Psoas muscle (tissue), 8 donors: Measurements from ENCODE around the gene ROBO3. TPM values are rescaled to one million over a fixed set of nuclear protein-coding genes. Genes with fewer than 3 reads are reported as not detected.

Experiments
- ATAC-seq, 4 donors: fragments of 200-7000 bp; cut with Tn5 transposase; one replicate each; pipeline ENCODE4 v1.9.1; 2020; ENCODE audit warnings: moderate library complexity in 3 of 4, mild to moderate bottlenecking in 2 of 4
- DNase-seq, 2 donors: peaks; one replicate each; pipeline ENCODE4 v3.0.0-alpha.2; 2020
- H3K27ac ChIP-seq: fragments of 200-600 bp; one replicate; pipeline ENCODE4 v1.8.0; 2022
- H3K27me3 ChIP-seq, 3 donors: fragments of 200-600 bp in 1 of 3; one replicate each; pipeline versions ENCODE4 v1.6.1 to v1.8.0; 2013 to 2022; ENCODE audit warnings: low read length in 2 of 3, mild to moderate bottlenecking in 2 of 3, moderate library complexity in 1 of 3; ENCODE audit not compliant: insufficient read depth in 3 of 3
- H3K36me3 ChIP-seq, 2 donors: fragments of 200-600 bp in 1 of 2; one replicate each; pipeline versions ENCODE4 v1.6.1 to v1.8.0; 2013 to 2022; ENCODE audit warnings: low read depth in 1 of 2, mild to moderate bottlenecking in 1 of 2, moderate library complexity in 1 of 2; ENCODE audit not compliant: insufficient read depth in 1 of 2
- H3K4me1 ChIP-seq: fragments of 200-600 bp; one replicate; pipeline ENCODE4 v1.8.0; 2022
- H3K4me3 ChIP-seq: fragments of 200-600 bp; one replicate; pipeline ENCODE4 v1.8.0; 2022; ENCODE audit warnings: mild to moderate bottlenecking
- H3K9me3 ChIP-seq: fragments of 200-600 bp; one replicate; pipeline ENCODE4 v1.8.0; 2022
- CTCF ChIP-seq: fragments of 200-600 bp; IDR thresholded peaks from one replicate; pipeline ENCODE4 v1.8.0; 2022; ENCODE audit warnings: antibody characterized with exemption
- WGBS, 3 donors: extraction: QIAGEN DNeasy Blood & Tissue Kit; methylation state at CpG; one replicate each; pipeline versions ENCODE4 v1.1.6 to v1.1.7; 2013; 5-methylcytosine and 5-hydroxymethylcytosine counted together
- intact Hi-C, 2 donors: fragments of 100-400 bp; cut with DNase I; formaldehyde crosslinking; loops; one replicate each; pipeline versions ENCODE4 v1.11.0 to v1.14.2; 2022
- polyA plus RNA-seq, 3 donors: library from polyadenylated mRNA; stranded (reverse); fragments of 200-250 nt; gene quantifications; one replicate each; pipeline ENCODE4 v1.2.3, GENCODE V29; 2013
- total RNA-seq, 4 donors: library from RNA; stranded (reverse); fragmentation: NEBNext Ultra II Directional in 2 of 4; extraction: Animal tissue kit (Norgen Biotek cat#: 25700) in 2 of 4; gene quantifications; one replicate each; pipeline versions ENCODE4 v1.2.1 to v1.2.4, GENCODE V29; 2021 to 2023
- donor health status: healthy with polysubstance abuse.
- donor health status: DM: no; HTN: no; CAD: no; lungs with moderate emphysema.
- donor health status: Bipolar disorder and iron deficiency.
- donor health status: healthy.
- donor health status: DM: yes; HTN: yes; CAD: no.
- donor health status: DM: no; HTN: no; CAD: no.
- donor health status: DM: no; HTN: no; CAD: no.
- donor health status: DM: yes; HTN: yes; CAD: no.

ROBO3 gene
- total and polyA plus RNA-seq, 7 donors, result 1.7 to 3.6 (median 2.9) TPM

- no peaks in the 10 kb centered on the region for H3K9me3 ChIP-seq
- H3K27ac ChIP-seq, result no peak overlapping the region
- no peak overlapping the region for H3K4me3 ChIP-seq
Measured at GRCh38 chr11:124877910-124878758, 12.9 kb downstream of the ROBO3 start.

DNA sequence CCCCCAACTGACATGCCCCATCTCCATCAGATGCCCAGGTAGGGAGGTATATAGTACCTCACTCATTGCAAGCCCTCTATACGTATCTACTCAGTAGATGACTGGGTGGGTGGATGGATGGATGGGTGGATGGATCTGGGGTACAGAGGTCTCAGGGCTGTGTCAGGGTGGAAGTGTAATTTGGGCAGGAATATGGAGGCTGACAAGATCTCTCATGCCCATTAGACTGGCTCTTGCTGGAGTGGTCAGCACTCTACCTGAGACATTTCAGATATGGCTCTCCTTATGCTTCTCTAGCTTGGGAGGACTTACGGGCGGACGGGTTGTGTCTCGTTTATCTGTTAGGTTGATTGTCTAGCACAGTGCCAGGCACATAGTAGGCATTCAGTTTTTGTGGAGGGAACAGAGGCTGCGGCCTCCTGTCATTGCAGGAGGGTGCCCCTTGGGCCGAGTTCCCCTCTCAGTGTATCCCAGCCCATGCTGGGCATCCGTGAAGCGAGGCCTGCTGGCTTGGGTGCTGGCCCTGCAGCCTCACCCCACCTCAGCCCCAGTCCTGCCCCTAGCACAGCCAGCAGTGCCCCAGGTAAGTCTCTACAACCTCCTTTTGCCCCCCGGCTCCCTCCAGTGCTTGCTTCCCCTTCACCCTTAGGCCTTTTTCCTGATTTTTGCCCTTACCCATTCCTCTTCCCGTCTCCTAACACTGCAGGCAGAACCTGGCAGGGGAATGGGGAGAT, 13.7 kb downstream of the ROBO3 start:
- H3K4me3 ChIP-seq, result no peak overlapping the region
- H3K9me3 ChIP-seq, result no peaks in the 10 kb centered on the region
- H3K4me1 ChIP-seq, result no peaks in the 10 kb centered on the region
- WGBS, 3 donors, result 87 to 92% (median 88%) methylated on average over 11 of the region's 11 CpGs
- DNase-seq (no peak), ATAC-seq (no peak)
- no peak overlapping the region for H3K27ac ChIP-seq
- no peak for TF ChIP-seq CTCF
- H3K27me3 ChIP-seq, result peaks cover 0 to 5% (median 2%) of the 10 kb centered on the region in 3 donors
- H3K36me3 ChIP-seq, result no peaks in the 10 kb centered on the region
- intact Hi-C loops, result no loop called here

More at GRCh38 chr11:124877910-124878758, 12.9 kb downstream of the ROBO3 start:
- peaks cover 0 to 12% (median 4%) of the 10 kb centered on the region in 3 donors for H3K27me3 ChIP-seq
- no peak for TF ChIP-seq CTCF
- no peak for ATAC-seq
- 60 to 67% (median 66%) methylated on average over 15 to 17 of the region's 17 CpGs for WGBS, 3 donors
- no peaks in the 10 kb centered on the region for H3K36me3 ChIP-seq
- no peak for DNase-seq
- H3K4me1 ChIP-seq, result no peaks in the 10 kb centered on the region
- intact Hi-C loops, result no loop called here

GRCh38 chr11:124879493-124880289, 14.5 kb downstream of the ROBO3 start:
- intact Hi-C loops, result no loop called here
- Histone ChIP-seq H3K9me3 (no peaks in the 10 kb centered on the region), H3K36me3 (no peaks in the 10 kb centered on the region), H3K4me3 (no peak overlapping the region), H3K27ac (no peak overlapping the region), H3K27me3 (peaks cover 0 to 4% (median 2%) of the 10 kb centered on the region in 3 donors), H3K4me1 (no peaks in the 10 kb centered on the region)
- WGBS, 3 donors, result 80 to 87% (median 82%) methylated on average over 15 to 16 of the region's 16 CpGs
- no peak for TF ChIP-seq CTCF
- DNase-seq (no peak), ATAC-seq (no peak)

- H3K9me3 ChIP-seq, result no peaks in the 10 kb centered on the region
- intact Hi-C loops, result no loop called here
- DNase-seq (no peak), ATAC-seq (no peak)
- H3K27ac ChIP-seq, result no peak overlapping the region
- no peaks in the 10 kb centered on the region for H3K36me3 ChIP-seq
- peaks cover 0 to 4% (median 2%) of the 10 kb centered on the region in 3 donors for H3K27me3 ChIP-seq
- no peak for TF ChIP-seq CTCF
- no peak overlapping the region for H3K4me3 ChIP-seq
- H3K4me1 ChIP-seq, result no peaks in the 10 kb centered on the region
- 59 to 66% (median 66%) methylated on average over 10 of the region's 10 CpGs for WGBS, 3 donors
Measured at GRCh38 chr11:124880290-124880611, 15.0 kb downstream of the ROBO3 start.
